Lower leg skin (tissue), 4 donors: Measurements from ENCODE around the gene PUDP. TPM values are rescaled to one million over a fixed set of nuclear protein-coding genes. Genes with fewer than 3 reads are reported as not detected.

Experiments used
- DNase-seq, 2 donors: peaks; one replicate each; pipeline ENCODE4 v3.0.0-alpha.2; 2019; ENCODE audit warnings: low spot score in 2 of 2
- H3K4me3 ChIP-seq: fragments of 200-600 bp; sonication (generic); 2 replicates; pipeline ENCODE4 v1.5.1; 2017; ENCODE audit warnings: mild to moderate bottlenecking, low read depth; ENCODE audit not compliant: poor library complexity, severe bottlenecking
- CTCF ChIP-seq, 3 donors: fragments of 450-650 bp; IDR thresholded peaks; one replicate each; pipeline ENCODE4 v1.5.1; 2016; ENCODE audit warnings: antibody characterized with exemption in 3 of 3, mild to moderate bottlenecking in 3 of 3, moderate library complexity in 2 of 3
- POLR2A ChIP-seq, 2 donors: fragments of 450-650 bp; IDR thresholded peaks; one replicate each; pipeline ENCODE4 v1.6.1; 2016 to 2017; ENCODE audit warnings: antibody characterized with exemption in 2 of 2, mild to moderate bottlenecking in 1 of 2, moderate library complexity in 1 of 2
- WGBS, 2 donors: methylation state at CpG; one replicate each; pipeline ENCODE4 v1.1.5; 2018; 5-methylcytosine and 5-hydroxymethylcytosine counted together
- intact Hi-C: fragments of 100-400 bp; cut with DNase I; formaldehyde crosslinking; loops from one replicate; pipeline ENCODE4 v1.15.0; 2023; ENCODE audit warnings: low total_unique reads
- total RNA-seq, 4 donors: library from RNA; depleted of rRNA; stranded (reverse); fragments of >200 nt; gene quantifications; one replicate each; pipeline ENCODE4 v1.1.0, GENCODE V29; 2016

PUDP gene
- total RNA-seq, 4 donors from 2014 or later = 5.7 to 10.7 (median 7.9) TPM

- H3K4me3 ChIP-seq = no peak overlapping the region
- intact Hi-C loops = no loop called here
- no peak for TF ChIP-seq CTCF (IDR thresholded peaks at IDR 0.05)
- TF ChIP-seq POLR2A (IDR thresholded peaks at IDR 0.05) = no peak
- WGBS, 2 donors = 71 to 75% methylated on average over 3 of the region's 3 CpGs
- DNase-seq = no peak
These were observed 76.6 kb downstream of the PUDP start for GRCh38 chrX:7071390-7071789.

GRCh38 chrX:7069556-7069955, 78.4 kb downstream of the PUDP start:
- no peak for DNase-seq
- 91 to 94% methylated on average over 2 of the region's 2 CpGs for WGBS, 2 donors
- intact Hi-C loops = no loop called here
- H3K4me3 ChIP-seq = no peak overlapping the region
- no peak for TF ChIP-seq CTCF (IDR thresholded peaks at IDR 0.05)
- TF ChIP-seq POLR2A (IDR thresholded peaks at IDR 0.05) = no peak

GRCh38 chrX:7068939-7069367, 79.0 kb downstream of the PUDP start:
- DNase-seq = no peak
- intact Hi-C loops = no loop called here
- 60 to 79% methylated on average over 10 of the region's 10 CpGs for WGBS, 2 donors
- no peak overlapping the region for H3K4me3 ChIP-seq
- no peak for TF ChIP-seq CTCF (IDR thresholded peaks at IDR 0.05)

GRCh38 chrX:7067256-7067655, 80.7 kb downstream of the PUDP start:
- intact Hi-C loops = no loop called here
- WGBS, 2 donors = 90 to 92% methylated on average over 7 of the region's 7 CpGs
- no peak overlapping the region for H3K4me3 ChIP-seq
- DNase-seq = no peak
- TF ChIP-seq CTCF (IDR thresholded peaks at IDR 0.05) (no peak), POLR2A (IDR thresholded peaks at IDR 0.05) (no peak)

- no peak for TF ChIP-seq POLR2A (IDR thresholded peaks at IDR 0.05)
- TF ChIP-seq CTCF (IDR thresholded peaks at IDR 0.05) = no peak
- no peak for DNase-seq
- 93% methylated on average over 8 of the region's 8 CpGs for WGBS, 2 donors
- no peak overlapping the region for H3K4me3 ChIP-seq
- intact Hi-C loops = no loop called here
These were observed 82.5 kb downstream of the PUDP start for GRCh38 chrX:7065473-7065872.

GRCh38 chrX:7062903-7063302, 85.0 kb downstream of the PUDP start:
- intact Hi-C loops = no loop called here
- WGBS, 2 donors = 67 to 91% methylated on average over 1 of the region's 1 CpG
- H3K4me3 ChIP-seq = no peak overlapping the region
- DNase-seq = no peak
- TF ChIP-seq POLR2A (IDR thresholded peaks at IDR 0.05) (no peak), CTCF (IDR thresholded peaks at IDR 0.05) (no peak)
